NB4 (cell line): ENCODE data around the gene ERFE.
A peak's percentile ranks its signal among the peaks of the same experiment; 100 is the strongest.

Experiments used
- DNase-seq: peaks from one replicate; pipeline ENCODE4 v3.0.0; 2010; ENCODE audit warnings: low read depth
- H3K4me3 ChIP-seq: one replicate; pipeline ENCODE4 v1.5.1; 2011; ENCODE audit warnings: mild to moderate bottlenecking, low read depth, low read length, moderate library complexity
- MYC ChIP-seq: IDR thresholded peaks from 2 replicates; pipeline ENCODE4 v1.6.1; 2011; ENCODE audit warnings: low read depth, low read length
- POLR2A ChIP-seq: IDR thresholded peaks from 2 replicates; pipeline ENCODE4 v1.6.1; 2011; ENCODE audit warnings: mild to moderate bottlenecking; ENCODE audit not compliant: insufficient read length; ENCODE audit errors: extremely low read depth
- TF ChIP-seq, protein P1 (sequence below): IDR thresholded peaks from 2 replicates; pipeline ENCODE4 v1.6.1; 2011; ENCODE audit warnings: low read depth, low read length
- TF ChIP-seq, protein P2 (sequence below): IDR thresholded peaks from one replicate; pipeline ENCODE4 v1.5.1; 2012; ENCODE audit warnings: low read depth, low read length

The ERFE gene

DNA sequence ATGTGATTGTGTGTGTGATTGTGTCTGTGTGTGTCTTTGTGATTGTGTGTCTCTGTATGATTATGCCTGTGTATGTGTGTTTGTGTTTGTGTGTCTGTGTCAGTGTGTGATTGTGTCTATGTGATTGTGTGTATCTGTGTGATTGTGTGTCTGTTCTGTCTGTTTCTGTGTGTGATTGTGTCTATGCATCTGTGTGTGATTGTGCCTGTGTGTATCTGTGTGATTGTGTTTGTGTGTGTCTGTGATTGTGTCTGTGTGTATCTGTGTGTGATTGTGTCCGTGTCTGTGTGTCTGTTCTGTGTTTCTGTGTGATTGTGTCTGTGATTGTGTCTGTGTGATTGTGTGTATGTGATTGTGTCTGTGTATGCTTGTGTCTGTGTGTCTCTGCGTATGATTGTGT, 32.4 kb upstream of the ERFE start:
- TF ChIP-seq, protein P1, sequence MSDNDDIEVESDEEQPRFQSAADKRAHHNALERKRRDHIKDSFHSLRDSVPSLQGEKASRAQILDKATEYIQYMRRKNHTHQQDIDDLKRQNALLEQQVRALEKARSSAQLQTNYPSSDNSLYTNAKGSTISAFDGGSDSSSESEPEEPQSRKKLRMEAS, result no peak
- TF ChIP-seq, protein P2, sequence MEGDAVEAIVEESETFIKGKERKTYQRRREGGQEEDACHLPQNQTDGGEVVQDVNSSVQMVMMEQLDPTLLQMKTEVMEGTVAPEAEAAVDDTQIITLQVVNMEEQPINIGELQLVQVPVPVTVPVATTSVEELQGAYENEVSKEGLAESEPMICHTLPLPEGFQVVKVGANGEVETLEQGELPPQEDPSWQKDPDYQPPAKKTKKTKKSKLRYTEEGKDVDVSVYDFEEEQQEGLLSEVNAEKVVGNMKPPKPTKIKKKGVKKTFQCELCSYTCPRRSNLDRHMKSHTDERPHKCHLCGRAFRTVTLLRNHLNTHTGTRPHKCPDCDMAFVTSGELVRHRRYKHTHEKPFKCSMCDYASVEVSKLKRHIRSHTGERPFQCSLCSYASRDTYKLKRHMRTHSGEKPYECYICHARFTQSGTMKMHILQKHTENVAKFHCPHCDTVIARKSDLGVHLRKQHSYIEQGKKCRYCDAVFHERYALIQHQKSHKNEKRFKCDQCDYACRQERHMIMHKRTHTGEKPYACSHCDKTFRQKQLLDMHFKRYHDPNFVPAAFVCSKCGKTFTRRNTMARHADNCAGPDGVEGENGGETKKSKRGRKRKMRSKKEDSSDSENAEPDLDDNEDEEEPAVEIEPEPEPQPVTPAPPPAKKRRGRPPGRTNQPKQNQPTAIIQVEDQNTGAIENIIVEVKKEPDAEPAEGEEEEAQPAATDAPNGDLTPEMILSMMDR, result no peak
- TF ChIP-seq MYC (no peak), POLR2A (no peak)
- no peak overlapping the region for H3K4me3 ChIP-seq
- DNase-seq, result no peak

DNA sequence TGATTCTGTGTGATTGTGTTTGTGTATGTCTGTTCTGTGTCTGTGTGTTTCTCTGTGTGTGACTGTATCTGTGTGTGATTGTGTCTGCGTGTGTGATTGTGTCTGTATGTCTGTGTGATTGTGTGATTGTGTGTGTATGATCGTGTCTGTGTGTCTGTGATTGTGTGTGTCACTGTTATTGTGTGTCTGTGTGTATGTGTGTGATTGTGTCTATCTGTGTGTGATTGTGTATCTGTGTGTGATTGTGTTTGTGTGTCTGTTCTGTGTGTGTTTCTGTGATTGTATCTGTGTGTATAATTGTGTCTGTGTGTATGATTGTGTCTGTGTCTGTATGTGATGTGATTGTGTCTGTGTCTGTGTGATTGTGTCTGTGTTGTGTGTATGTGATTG, 32.0 kb upstream of the ERFE start:
- DNase-seq, result no peak
- TF ChIP-seq, protein P1, result no peak
- TF ChIP-seq POLR2A (no peak), MYC (no peak)
- TF ChIP-seq, protein P2, result no peak
- no peak overlapping the region for H3K4me3 ChIP-seq

DNA sequence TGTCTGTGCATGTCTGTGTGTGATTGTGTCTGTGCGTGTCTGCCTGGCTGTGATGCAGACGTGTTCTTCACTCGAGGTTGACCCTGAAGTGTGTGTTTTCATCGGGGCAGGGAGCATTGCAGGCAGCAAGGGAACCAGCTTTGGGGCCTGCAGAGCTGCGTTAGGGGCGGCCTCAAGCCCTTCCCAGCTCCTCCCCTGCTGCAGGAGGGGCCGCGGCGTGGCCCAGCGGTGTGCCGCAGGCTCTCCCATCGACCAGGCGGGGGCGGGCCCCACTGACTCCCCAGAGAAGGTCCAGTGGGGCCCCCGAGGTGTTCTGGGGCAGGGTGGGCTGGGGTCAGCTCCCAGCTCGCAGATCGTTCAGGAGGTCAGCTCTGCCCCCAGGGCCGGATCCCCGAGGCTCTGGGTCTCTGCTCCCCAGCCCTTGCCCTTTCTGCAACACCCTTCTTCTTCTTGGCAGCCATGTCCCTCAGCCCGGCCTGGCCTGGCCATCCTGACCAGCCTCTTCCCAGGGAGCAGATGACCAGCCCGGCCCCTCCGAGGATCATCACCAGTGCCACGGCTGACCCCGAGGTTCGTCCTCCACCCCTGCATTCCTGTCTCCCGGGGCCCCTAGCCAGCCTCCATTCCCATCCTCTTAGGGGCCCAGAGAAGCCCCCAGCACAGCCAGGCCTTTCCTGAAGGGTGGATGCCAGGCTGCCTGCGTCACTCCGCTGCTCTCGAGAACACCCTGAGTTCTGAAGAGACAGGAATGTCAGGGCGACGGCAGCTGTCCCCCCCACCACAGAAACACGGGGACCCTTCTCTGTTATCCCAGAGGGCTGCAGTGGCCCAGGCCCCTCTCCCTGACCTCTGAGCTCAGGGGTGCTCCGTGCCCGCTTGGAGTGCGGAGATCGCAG, 31.4 kb upstream of the ERFE start:
- TF ChIP-seq MYC (no peak), POLR2A (no peak)
- TF ChIP-seq, protein P2, result no peak
- TF ChIP-seq, protein P1, result no peak
- H3K4me3 ChIP-seq, result no peak overlapping the region
- peak; percentile 85 for DNase-seq

DNA sequence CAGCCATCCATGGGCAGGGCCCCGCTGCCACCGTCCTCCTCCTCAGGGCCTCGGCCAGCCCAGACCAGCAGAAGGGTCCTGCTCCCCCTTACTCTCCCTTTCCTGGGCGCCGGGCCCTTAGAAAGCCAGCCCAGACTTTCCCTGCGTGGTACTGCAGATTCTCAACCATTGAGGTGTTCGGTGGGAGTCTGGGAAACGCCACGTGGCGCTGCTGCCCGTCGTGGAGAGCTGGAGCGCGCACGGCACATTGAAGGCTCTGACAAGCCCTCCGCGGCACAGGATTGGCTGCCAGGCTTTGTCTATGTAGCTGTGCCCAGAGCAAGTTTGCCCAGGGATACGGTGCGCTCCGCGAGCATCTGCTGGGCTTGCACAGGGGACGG, 30.7 kb upstream of the ERFE start:
- TF ChIP-seq, protein P1, result no peak
- TF ChIP-seq MYC (no peak), POLR2A (no peak)
- TF ChIP-seq, protein P2, result no peak
- no peak for DNase-seq
- H3K4me3 ChIP-seq, result no peak overlapping the region

DNA sequence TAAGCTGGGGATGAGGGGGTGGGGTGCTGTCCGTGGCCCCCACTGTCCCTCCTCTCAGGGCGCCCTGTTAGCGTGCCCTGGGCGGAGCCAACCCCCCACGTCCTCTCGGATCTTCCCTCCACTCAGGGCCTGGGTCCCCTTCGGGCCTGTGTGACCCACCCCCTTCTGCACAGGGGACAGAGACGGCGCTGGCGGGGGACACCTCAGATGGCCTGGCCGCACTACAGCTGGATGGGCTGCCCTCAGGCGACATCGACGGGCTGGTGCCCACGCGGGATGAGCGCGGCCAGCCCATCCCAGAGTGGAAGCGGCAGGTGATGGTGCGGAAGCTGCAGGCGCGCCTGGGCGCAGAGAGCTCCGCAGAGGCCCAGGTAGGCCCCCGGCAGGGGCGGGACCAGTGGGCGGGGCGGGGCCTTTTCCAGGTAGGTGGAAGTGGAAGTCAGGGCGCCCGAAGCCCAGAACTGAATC, 30.2 kb upstream of the ERFE start:
- H3K4me3 ChIP-seq, result no peak overlapping the region
- no peak for DNase-seq
- TF ChIP-seq, protein P2, result no peak
- no peak for TF ChIP-seq POLR2A
- TF ChIP-seq, protein P1, result no peak
- no peak for TF ChIP-seq MYC
